ENCODE results near the gene NDRG3.
"Not testable (repeated sequence)": the region's sequence is repeated elsewhere in the genome, so short reads cannot be mapped to it uniquely, and the experiment has no call there.

The NDRG3 gene

DNA sequence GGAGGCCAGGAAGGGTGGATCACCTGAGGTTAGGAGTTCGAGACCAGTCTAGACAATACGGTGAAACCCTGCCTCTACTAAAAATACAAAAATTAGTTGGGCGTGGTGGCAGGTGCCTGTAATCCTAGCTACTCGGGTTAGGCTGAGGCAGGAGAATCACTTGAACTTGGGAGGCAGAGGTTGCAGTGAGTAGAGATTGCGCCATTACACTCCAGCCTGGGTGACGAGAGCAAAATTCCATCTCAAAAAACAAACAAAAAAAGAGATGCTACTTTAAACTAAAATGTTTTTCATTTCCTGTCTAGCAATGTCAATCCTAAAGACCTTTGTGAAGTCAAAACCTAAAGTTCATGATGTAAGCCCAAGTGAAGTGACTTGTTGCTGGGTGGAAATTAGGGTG is 14.8 kb upstream of the NDRG3 start:
- DNase-seq (ENCODE audit: low spot score), result no peak

DNA sequence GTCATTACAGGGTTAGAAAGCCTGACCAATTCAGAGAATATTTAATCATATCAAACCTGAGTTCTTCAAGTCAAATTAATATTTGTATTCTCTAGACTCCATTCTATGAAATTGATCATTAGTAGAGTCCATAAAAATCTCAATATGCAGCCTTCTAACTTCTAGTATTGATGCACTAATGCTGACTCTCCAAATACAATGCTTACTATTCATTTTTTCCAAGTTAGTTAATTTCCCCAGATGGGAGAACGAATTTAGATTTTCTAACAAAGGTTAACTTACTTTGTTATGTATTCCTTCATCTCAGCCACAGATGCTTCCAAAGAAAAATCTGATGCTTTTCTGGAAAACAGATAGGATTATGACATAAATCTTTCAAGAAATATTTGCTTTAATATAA is 12.4 kb upstream of the NDRG3 start:
- no peak for DNase-seq (ENCODE audit: low spot score)

DNA sequence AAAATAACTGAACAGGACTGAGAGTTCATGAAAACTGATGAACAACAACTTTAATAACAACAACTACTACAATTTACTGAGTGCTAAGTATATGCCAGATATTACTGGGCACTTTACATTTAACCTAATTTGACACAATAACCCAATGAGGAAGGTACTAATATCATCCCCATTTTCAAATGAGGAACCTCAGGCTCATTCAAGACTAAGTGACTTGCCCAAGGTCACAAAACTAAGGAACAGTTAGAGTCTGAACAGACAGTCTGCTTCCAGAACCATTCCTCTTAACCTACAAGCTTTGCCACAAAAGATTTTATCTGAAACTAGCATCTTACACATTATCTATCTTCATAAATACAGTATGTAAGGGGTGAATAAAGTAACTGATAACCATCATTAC is 10.6 kb upstream of the NDRG3 start:
- DNase-seq (ENCODE audit: low spot score), result no peak

DNA sequence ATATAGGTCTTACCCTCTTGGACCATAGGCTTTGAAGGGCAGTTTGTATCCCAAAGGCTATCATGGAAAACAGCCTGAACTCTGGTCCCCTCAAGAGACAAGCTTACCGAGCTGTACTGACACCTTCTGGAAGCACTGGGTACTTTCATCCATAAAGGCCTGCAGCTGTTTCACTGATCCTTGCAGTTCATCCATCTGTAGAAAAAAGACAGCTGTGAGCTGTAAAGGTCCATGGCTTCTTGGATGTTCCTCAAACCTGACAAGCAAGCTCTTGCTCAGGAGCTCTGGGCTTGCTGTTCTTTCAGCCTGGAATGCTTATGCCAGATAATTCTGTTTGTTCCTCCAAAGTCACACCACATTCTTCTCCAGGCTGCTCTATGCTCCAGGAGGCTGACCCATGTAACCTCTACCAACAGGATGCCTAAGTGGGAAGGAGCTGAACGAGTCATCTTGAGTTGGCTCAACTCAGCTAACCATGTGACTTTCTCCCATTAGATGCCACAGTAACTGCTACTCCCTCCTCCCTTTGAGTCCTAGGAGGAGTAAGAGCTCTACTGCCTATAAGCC is 8.8 kb upstream of the NDRG3 start:
- DNase-seq (ENCODE audit: low spot score), result peak; percentile 84

DNA sequence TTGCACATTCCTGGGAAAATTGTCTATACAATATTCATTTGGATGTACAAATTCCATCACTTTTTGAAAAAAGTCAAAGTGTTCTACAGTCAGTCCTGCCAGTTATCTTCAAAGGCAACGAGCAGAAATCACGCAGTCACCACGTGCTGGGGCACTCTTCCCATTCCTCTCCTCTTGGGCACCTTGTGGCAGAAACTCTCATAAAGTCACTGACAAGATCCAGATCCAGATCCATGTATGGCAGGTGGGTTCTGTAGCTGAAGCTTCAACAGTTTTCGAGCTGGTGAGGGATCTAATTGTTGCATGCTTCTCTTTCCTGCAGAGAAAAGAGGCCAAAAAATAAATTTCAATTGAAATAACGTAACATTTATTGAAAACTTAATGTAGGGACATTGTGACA is 6.7 kb upstream of the NDRG3 start:
- DNase-seq (ENCODE audit: low spot score), result no peak

DNA sequence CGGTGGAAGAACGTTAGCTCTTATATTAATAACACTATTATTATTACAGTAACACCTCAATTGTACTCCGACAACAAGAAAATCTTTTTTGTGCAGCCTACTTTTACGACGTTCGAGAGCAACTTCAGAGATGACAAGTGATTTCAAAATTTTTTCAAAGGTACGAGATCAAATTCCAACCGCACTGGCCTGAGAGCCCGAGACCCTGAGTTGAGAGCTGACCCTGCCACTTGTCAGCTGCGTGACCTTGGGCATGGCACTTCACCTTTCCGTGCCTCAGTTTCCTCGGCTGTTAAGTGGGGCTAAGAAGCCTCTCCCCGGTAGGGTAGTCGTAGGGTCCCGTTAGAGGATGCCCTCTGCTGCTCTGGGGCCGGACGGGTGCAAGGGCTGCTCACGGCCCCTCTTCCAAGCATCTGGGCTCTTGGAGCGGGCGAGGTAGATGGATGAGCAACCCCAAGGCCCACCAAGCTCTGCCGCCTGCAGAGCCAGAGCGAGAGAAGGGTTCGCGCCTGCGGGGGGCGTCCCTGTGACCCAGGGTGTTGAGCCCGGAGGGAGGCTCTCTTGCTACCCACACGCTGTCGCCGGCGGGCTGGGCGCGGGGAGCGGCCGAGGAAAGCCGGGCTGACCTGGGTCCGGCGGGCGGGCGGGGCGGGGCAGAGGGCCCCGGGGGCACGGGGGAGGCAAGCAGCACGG is 510 bp downstream of the NDRG3 start:
- peak; percentile 38 for DNase-seq (ENCODE audit: low spot score)

DNA sequence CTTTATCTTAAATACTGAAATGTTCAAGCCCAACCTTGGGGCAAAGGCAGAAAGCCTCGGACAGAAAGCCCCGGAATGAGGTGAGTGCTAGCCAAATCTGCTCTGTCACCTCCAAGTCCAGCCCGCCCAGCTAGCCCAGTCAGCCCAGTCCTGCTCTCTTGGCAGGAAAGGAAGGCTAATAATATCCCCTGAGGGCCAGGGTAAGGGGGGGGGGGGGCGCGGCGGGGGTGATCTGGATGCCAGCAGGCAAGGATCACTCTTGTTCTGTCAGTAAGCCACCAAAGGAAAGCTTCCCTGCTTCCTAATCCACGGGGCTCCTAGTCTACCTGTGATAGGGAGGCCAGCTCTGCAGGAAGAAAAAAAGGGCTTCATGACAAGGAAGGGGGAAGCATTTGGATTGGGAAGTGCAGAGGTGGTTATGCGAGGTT is 1.1 kb downstream of the NDRG3 start:
- DNase-seq (ENCODE audit: low spot score), result peak; percentile 18

DNA sequence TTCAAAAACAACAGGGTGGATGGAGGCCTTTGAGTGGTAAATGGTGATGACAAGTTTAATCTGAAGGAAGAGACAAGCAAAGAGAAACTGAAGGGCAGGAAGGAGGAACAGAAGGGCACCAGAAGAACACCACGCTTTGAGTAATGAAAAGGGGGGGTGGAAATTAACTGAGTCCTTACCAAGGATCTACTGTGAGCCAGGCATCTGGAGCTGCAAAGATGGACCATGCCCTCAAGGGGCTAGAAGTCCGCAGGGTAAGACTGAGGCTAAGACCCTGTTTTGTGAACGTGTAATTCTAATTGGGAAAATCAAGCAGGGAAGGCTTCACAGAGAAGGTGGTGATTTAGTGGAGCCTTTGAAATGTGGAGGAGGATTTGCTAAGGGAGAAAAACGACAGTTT is 1.6 kb downstream of the NDRG3 start:
- DNase-seq (ENCODE audit: low spot score), result no peak

DNA sequence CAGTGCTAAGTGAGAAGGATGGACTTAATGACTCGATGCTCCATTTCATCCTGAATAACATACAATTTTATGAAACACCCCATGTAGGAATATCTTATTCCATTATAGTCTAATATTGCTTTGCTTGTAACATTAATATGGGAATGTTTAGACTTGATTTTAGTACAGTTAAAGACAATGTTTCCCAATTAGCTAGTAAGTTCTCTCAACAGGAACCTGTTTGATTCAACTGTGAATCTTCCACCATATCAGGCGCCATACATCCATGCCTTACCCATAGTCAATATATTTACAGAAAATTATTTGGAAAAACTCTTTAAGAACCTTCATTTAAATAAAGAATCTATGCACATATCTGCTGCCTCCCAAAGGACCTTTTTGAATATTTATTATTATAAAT is 3.3 kb downstream of the NDRG3 start:
- DNase-seq (ENCODE audit: low spot score), result no peak

DNA sequence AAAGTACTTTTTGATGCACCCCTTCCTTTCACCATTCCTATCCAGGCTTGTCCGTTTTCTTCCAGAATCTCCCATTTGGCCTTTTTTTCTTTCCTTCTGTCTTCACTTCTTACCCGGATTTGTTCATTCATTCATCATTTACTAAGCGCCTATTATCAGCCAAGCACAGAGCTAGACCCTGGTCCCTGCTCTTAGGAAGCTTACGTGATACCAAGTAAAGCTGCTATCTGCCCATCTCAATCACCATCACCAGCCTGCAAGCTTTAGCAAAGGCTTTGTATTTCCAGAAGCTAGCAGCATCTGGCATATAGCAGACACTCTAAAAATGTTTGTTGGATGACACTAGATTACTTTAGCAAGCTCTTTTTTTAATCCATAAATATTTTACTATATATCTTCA is 4.8 kb downstream of the NDRG3 start:
- DNase-seq (ENCODE audit: low spot score), result no peak

DNA sequence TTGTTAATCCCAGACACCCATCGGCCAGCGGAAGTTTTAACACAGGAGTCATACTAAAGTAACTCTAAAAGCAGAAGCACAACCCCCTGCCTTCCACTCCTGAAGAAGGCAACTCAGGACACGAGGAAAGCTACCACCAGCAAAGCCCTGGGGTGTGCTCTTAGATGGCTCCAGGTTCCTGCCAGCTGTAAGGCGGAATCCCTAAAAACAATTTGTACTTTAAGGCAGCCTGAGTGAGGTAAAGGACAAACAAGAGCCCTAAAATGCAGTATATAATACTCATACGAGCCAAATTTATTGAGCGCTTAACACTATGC is 8.7 kb downstream of the NDRG3 start:
- DNase-seq (ENCODE audit: low spot score), result no peak

DNA sequence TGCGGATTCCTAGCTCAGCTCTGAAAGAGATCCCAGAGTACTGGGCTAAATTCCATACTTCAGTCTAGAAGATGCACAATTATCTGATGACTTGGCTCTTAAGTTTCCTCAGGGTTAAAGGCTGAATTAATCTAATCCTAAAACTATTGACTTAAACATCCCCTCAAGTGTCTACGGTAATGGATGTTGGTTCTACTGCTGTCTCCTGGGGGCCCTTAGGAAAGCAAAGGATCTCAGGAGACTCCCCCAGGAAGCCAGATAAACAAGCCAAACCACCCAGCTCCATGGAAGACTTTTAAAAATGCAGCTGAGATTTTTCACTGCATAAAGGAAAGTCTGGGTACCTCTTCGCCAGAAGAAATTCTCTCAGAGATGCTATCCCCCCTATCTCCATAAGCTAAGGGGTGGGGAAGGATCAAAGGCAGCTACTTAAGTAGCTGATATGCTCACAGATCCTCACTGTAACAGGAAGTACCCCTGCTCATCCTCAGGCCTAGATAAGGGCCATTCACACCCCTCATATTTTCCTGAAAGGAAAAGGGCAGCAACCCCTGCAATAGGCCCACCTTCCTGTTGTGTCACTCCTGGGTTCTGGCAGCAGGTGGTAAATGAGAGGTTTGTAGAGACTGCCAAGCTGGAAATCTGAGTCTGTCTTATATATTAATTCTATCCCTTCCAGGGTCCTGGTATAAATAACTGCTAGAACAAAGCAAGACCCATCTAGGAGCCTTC is 9.3 kb downstream of the NDRG3 start:
- no peak for DNase-seq (ENCODE audit: low spot score)

DNA sequence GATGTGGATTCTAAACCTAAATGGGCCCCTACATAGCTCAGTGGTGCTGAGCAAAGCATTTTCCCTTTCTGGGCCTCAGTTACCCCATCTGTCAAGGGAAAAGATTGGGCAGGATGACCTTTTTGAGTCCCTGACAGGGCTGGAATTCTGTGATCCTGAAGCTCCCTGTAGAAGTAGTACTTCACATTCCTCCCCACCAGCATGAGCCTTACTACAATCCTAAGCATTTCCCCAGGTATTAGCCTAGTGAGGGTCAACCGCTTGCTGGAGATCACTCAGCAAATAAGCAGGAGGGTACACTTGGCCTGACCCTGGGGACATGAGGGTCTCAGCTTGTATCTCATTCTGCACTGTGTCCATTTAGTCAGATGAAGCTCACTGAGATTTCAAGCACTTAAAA is 13.4 kb downstream of the NDRG3 start:
- DNase-seq (ENCODE audit: low spot score), result no peak

DNA sequence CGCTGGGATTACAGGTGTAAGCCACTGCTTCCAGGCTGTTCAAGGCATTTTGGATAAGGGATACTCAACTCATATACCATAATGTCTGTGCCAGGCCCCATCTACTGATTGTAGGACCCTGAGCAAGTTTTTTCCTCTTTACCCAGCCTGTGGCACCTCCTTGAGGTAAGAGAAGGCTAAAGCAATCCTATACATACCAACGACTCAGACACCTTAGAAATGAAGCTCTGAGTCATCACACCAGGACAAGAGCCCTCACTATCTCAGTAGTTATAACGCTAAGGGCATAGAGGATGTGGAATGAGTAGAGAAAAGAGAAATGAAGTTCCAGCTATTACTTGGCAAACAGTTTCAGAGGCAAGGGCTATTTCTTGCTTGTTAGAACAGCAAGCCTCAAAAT is 16.9 kb downstream of the NDRG3 start:
- no peak for DNase-seq (ENCODE audit: low spot score)

DNA sequence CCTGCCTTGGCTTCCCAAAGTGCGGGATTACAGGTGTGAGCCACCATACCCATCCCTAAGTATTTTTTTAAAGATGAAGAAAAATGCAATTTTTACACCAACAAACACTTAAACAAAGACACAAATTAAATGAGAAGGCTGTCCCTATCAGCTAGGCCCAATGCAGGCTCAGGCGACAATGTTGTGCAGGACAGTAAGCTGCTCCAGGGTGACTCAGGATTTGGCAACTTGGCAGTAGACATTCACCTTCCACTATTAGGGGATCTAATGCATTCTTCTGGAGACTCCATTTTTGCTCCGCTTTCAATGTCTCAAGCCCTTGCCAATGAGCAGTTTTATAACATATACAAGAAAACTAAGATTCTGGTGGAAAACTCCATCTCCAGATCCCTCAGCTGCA is 19.7 kb downstream of the NDRG3 start:
- DNase-seq (ENCODE audit: low spot score), result no peak

DNA sequence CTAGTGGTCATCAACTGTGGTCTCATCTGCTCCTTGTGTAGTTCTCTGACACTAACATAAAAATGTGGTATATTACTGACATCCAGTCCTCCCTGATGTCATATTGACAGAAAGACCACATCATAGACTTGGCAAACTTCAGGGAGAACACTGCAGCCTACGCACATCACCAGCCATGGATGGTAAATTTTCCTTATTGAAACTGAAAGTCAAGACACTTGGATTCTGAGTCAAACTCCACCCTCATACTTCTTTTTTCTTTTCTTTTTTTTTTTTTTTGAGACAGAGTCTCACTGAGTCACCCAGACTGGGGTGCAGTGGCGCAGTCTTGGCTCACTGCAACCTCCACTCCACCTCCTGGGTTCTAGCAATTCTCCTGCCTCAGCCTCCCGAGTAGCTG is 25.4 kb downstream of the NDRG3 start:
- DNase-seq (ENCODE audit: low spot score), result no peak

DNA sequence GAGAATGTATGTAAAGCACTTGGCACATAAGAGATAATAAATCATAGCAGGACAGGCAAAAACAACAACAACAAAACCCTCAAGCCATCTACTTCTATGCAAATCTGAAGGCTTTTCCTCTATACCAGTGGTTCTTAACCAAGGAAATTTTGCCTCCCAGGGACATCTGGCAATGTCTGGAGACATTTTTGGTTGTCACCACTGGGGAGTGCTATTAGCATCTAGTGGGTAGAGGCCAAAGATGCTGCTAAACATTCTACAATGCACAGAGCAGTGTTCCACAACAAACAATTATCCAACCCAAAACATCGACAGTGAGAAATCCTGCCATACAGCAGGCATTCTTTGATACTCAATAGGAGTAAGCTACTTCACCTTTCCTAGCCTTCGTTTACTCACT is 28.2 kb downstream of the NDRG3 start:
- DNase-seq (ENCODE audit: low spot score), result peak; percentile 49

DNA sequence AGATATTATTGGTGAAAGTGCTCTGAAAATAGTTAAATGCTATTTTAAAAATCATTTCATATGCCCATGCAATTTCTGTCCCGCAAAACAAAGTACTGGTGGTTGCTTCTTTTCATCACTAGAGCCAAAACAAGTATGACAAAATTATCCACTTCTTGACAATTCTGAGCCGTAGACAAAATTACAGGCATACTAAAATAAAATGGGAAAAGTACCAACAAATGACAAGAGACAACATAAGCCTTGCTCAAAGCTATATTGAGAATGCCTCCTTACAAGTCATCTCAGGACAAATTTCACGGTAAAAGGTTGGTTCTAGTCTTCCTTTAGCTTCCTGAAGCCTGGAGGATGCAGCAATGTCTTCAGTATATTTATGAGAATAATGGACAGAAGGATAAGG is 28.9 kb downstream of the NDRG3 start:
- no peak for DNase-seq (ENCODE audit: low spot score)

DNA sequence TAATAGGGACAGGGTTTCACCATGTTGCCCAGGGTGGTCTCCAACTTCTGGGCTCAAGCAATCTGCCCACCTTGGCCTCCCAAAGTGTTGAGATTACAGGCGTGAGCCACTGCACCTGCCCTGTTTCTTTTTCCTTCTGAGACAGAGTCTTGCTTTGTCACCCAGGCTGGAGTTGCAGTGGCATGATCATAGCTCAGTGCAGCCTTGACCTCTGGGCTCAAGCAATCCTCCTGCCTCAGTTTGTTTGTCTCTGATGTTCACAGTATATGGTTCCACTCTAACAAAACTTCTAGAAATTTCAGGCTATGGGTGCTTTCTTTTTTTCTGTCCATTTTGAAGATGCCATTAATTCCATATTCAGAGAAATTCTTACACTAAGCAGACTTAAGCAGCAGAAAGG is 33.1 kb downstream of the NDRG3 start:
- no peak for DNase-seq (ENCODE audit: low spot score)

DNA sequence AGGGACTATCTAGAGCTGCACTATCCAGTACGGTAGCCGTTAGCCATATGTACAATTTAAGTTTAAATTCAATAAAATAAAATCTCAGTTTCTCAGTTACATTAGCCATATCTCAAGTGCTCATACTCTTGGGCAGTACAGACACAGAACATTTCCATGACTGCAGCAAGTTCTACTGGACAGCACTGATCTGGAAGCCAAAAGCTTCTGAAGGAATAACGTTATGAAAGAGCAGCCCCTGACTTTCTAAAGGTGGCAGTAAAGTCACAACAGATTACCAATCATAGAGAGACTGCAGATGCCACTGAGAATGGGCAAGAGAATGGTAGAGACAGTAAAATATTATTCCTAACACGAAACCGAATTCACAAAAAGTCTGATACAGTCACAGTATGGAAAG is 36.8 kb downstream of the NDRG3 start:
- DNase-seq (ENCODE audit: low spot score), result no peak

DNA sequence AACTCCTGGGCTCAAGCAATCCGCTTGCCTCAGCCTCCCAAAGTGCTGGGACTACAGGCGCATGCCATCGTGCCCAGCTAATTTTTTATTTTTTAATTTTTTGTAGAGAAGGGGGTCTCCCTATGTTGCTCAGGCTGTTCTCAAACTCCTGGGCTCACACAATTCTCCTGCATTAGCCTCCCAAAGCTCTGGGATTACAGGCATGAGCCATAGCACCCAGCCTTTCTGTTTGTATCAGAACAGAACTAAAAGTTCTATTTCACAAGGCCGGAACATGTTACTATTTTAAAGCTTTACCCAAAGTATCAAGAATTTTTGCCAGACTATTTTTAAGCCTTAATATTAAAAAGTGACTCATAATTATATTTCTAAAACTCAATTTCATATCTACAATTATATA is 42.4 kb downstream of the NDRG3 start:
- no peak for DNase-seq (ENCODE audit: low spot score)

DNA sequence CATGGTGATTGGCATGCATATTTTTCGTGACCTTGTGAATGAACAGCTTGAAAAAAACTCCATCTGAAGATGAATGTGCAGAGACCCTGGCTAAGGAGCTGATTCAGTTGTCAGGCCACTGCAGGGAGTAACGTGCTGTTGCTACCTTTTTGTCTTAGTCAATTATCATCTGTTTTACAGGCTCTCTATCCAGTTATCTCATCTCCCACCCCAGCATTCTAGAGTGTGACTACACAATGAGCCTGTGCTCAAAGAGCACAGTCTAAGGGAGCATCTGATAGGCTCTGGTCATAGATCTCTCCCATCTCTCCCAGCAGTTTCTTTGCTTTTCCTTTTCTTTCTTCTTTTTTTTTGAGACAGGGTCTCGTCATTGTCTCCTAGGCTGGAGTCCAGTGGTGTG is 45.5 kb downstream of the NDRG3 start:
- DNase-seq (ENCODE audit: low spot score), result no peak

DNA sequence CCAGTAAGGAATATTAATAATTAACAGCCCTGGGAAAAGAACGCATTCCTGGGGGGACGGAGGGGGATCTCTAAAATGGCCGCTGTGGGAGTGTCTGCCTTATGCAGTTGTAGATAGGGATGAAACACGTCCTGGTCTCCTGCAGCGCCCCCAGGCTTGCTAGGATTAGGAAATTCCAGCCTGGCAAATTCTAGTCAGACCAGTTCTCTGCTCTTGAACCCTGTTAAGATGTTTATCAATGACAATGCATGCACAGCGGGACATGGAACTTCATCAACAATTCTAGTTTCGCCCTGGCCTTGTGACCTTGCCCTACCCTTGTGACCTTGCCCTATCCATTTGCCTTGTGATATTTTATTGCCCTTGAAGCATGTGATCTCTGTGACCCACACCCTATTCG is 50.4 kb downstream of the NDRG3 start:
- not testable (repeated sequence) for DNase-seq (ENCODE audit: low spot score)

DNA sequence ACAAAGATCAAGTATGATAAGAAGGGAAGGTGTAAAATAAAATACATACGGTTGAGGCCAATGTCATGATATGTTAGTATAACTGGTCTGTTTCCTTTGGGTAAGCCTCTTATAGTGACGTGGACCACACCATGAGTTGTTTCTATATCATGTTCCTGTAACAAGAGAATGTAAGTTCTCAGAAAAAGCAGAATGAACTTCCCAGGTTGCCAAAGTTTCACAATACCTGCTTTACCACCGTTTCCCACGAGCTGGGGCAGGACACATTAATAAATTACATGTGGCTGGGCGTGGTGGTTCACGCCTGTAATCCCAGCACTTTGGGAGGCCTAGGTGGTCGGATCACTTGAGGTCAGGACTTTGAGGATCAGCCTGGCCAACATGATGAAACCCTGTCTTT is 57.3 kb downstream of the NDRG3 start:
- no peak for DNase-seq (ENCODE audit: low spot score)

All from Ammon's horn (tissue), 1 donor.